SK-N-MC (cell line): ENCODE measurements around the gene FBH1.

ENCODE experiments used
- EZH2 ChIP-seq: fragments of 200-600 bp; sonication (generic); IDR thresholded peaks from one replicate; pipeline ENCODE4 v1.6.1; 2017; ENCODE audit warnings: antibody characterized with exemption
- POLR2AphosphoS5 ChIP-seq: IDR thresholded peaks from 2 replicates; pipeline ENCODE4 v1.6.1; 2012; ENCODE audit warnings: mild to moderate bottlenecking, low read depth, low read length, borderline replicate concordance

- TF ChIP-seq POLR2AphosphoS5 (no peak), EZH2 (no peak)
Observed at GRCh38 chr10:5968681-5969453, 78.8 kb downstream of the FBH1 start.
